Measurements from ENCODE around the gene PRKN. TPM values are rescaled to one million over a fixed set of nuclear protein-coding genes. Genes with fewer than 3 reads are reported as not detected.

The PRKN gene
- total and polyA plus RNA-seq, 9 donors = 3.0 to 15.0 (median 9.2) TPM

- Histone ChIP-seq H3K27ac (no peak overlapping the region), H3K27me3 (no peaks in the 10 kb centered on the region), H3K4me1 (ENCODE audit: insufficient read depth) (no peaks in the 10 kb centered on the region), H3K9me3 (no peaks in the 10 kb centered on the region), H3K36me3 (no peaks in the 10 kb centered on the region), H3K4me3 (no peak overlapping the region)
- intact Hi-C loops (cut with DNase I) = loop anchor here (2.0 to 10.0 kb wide), 7 partner anchors 219 to 859 kb away; partner anchors contain the start of gene MAP3K4 (in 1 of the 4)
- DNase-seq = peak; percentile 54 to 84 (median 79)
- TF ChIP-seq EP300 (IDR thresholded peaks at IDR 0.05) (no peak), POLR2A (IDR thresholded peaks at IDR 0.05) (no peak)
- TF ChIP-seq, protein P1, sequence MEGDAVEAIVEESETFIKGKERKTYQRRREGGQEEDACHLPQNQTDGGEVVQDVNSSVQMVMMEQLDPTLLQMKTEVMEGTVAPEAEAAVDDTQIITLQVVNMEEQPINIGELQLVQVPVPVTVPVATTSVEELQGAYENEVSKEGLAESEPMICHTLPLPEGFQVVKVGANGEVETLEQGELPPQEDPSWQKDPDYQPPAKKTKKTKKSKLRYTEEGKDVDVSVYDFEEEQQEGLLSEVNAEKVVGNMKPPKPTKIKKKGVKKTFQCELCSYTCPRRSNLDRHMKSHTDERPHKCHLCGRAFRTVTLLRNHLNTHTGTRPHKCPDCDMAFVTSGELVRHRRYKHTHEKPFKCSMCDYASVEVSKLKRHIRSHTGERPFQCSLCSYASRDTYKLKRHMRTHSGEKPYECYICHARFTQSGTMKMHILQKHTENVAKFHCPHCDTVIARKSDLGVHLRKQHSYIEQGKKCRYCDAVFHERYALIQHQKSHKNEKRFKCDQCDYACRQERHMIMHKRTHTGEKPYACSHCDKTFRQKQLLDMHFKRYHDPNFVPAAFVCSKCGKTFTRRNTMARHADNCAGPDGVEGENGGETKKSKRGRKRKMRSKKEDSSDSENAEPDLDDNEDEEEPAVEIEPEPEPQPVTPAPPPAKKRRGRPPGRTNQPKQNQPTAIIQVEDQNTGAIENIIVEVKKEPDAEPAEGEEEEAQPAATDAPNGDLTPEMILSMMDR (IDR thresholded peaks at IDR 0.05) = peak; percentile 88 to 90 (median 89)
- WGBS, 3 donors = 29 to 34% (median 29%) methylated on average over 15 of the region's 15 CpGs
Observed at GRCh38 chr6:161373905-161374451, 1353.6 kb downstream of the PRKN start.

GRCh38 chr6:161372422-161372793, 1355.2 kb downstream of the PRKN start:
- WGBS, 3 donors = 91 to 92% (median 91%) methylated on average over 10 of the region's 10 CpGs
- DNase-seq = no peak
- intact Hi-C loops (cut with DNase I) = loop anchor here (2.0 to 10.0 kb wide), 7 partner anchors 218 to 858 kb away; partner anchors contain the start of gene MAP3K4 (in 1 of the 4)
- Histone ChIP-seq H3K27me3 (no peaks in the 10 kb centered on the region), H3K36me3 (no peaks in the 10 kb centered on the region), H3K4me3 (no peak overlapping the region), H3K4me1 (ENCODE audit: insufficient read depth) (no peaks in the 10 kb centered on the region), H3K9me3 (no peaks in the 10 kb centered on the region), H3K27ac (no peak overlapping the region)
- no peak for TF ChIP-seq EP300 (IDR thresholded peaks at IDR 0.05)
- TF ChIP-seq, protein P1 (IDR thresholded peaks at IDR 0.05) = no peak
- no peak for TF ChIP-seq POLR2A (IDR thresholded peaks at IDR 0.05)

- intact Hi-C loops (cut with DNase I) = loop anchor here (5.0 to 10.0 kb wide), 6 partner anchors 216 to 856 kb away; partner anchors contain the start of gene MAP3K4 (in 1 of the 4)
- no peak overlapping the region for H3K4me3 ChIP-seq
- WGBS, 3 donors = 25 to 31% (median 26%) methylated on average over 9 of the region's 9 CpGs
- no peaks in the 10 kb centered on the region for H3K4me1 ChIP-seq (ENCODE audit: insufficient read depth)
- DNase-seq = peak; percentile 52 to 66 (median 53)
- no peaks in the 10 kb centered on the region for H3K36me3 ChIP-seq
- TF ChIP-seq EP300 (IDR thresholded peaks at IDR 0.05) = no peak
- TF ChIP-seq, protein P1 (IDR thresholded peaks at IDR 0.05) = peak; percentile 70 to 75 (median 71)
- H3K27ac ChIP-seq = no peak overlapping the region
- no peaks in the 10 kb centered on the region for H3K9me3 ChIP-seq
- H3K27me3 ChIP-seq = no peaks in the 10 kb centered on the region
Observed at GRCh38 chr6:161370880-161371279, 1356.7 kb downstream of the PRKN start.

GRCh38 chr6:161369339-161369738, 1358.2 kb downstream of the PRKN start:
- Histone ChIP-seq H3K4me3 (no peak overlapping the region), H3K36me3 (no peaks in the 10 kb centered on the region), H3K9me3 (no peaks in the 10 kb centered on the region), H3K27ac (no peak overlapping the region), H3K4me1 (ENCODE audit: insufficient read depth) (no peaks in the 10 kb centered on the region), H3K27me3 (no peaks in the 10 kb centered on the region)
- 87 to 91% (median 89%) methylated on average over 13 of the region's 13 CpGs for WGBS, 3 donors
- intact Hi-C loops (cut with DNase I) = loop anchor here in 1 of 4 donors (5.0 kb wide), 1 partner anchor 437 kb away; no protein-coding TSS in a partner anchor
- TF ChIP-seq POLR2A (IDR thresholded peaks at IDR 0.05) = no peak
- TF ChIP-seq EP300 (IDR thresholded peaks at IDR 0.05) = no peak
- TF ChIP-seq, protein P1 (IDR thresholded peaks at IDR 0.05) = no peak
- no peak for DNase-seq
